Loucy (cell line): ENCODE measurements around the gene QSOX1.

Experiments
- EZH2phosphoT487 ChIP-seq: fragments of 200-600 bp; IDR thresholded peaks from 2 replicates; pipeline ENCODE4 v1.6.1; 2018; ENCODE audit warnings: antibody characterized with exemption, mild to moderate bottlenecking, moderate library complexity, borderline replicate concordance
- TF ChIP-seq, protein P1 (sequence below): fragments of 200-600 bp; sonication (generic); conservative IDR thresholded peaks from 2 replicates; pipeline ENCODE4 v1.5.1; 2014; ENCODE audit warnings: mild to moderate bottlenecking, antibody characterized with exemption, low read length

GRCh38 chr1:180194546-180195207 is 40.0 kb downstream of the QSOX1 start:
- TF ChIP-seq, protein P1, sequence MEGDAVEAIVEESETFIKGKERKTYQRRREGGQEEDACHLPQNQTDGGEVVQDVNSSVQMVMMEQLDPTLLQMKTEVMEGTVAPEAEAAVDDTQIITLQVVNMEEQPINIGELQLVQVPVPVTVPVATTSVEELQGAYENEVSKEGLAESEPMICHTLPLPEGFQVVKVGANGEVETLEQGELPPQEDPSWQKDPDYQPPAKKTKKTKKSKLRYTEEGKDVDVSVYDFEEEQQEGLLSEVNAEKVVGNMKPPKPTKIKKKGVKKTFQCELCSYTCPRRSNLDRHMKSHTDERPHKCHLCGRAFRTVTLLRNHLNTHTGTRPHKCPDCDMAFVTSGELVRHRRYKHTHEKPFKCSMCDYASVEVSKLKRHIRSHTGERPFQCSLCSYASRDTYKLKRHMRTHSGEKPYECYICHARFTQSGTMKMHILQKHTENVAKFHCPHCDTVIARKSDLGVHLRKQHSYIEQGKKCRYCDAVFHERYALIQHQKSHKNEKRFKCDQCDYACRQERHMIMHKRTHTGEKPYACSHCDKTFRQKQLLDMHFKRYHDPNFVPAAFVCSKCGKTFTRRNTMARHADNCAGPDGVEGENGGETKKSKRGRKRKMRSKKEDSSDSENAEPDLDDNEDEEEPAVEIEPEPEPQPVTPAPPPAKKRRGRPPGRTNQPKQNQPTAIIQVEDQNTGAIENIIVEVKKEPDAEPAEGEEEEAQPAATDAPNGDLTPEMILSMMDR: no peak
- TF ChIP-seq EZH2phosphoT487: no peak
